Liver (tissue), 9 donors: ENCODE results near the gene RUNX1. TPM values are rescaled to one million over a fixed set of nuclear protein-coding genes. Genes with fewer than 3 reads are reported as not detected.

Experiments used
- DNase-seq: peaks from one replicate; pipeline ENCODE4 v3.0.0-alpha.2; 2017; ENCODE audit warnings: low spot score
- H3K27ac ChIP-seq, 2 donors: one replicate each; pipeline ENCODE4 v1.7.0; 2013; ENCODE audit warnings: inconsistent platforms in 2 of 2, low read length in 2 of 2, control low read depth in 1 of 2, low read depth in 1 of 2, mild to moderate bottlenecking in 1 of 2
- H3K27me3 ChIP-seq, 4 donors: one replicate each; pipeline versions ENCODE4 v1.6.1 to v1.7.0; 2013; ENCODE audit warnings: low read length in 3 of 4, inconsistent platforms in 1 of 4, mild to moderate bottlenecking in 1 of 4, moderate library complexity in 1 of 4; ENCODE audit not compliant: control insufficient read depth in 4 of 4, insufficient read depth in 4 of 4
- H3K36me3 ChIP-seq, 4 donors: one replicate each; pipeline versions ENCODE4 v1.6.1 to v1.7.0; 2013; ENCODE audit warnings: low read length in 3 of 4, mild to moderate bottlenecking in 3 of 4, low read depth in 1 of 4, moderate library complexity in 1 of 4; ENCODE audit not compliant: control insufficient read depth in 4 of 4, insufficient read depth in 3 of 4
- H3K4me1 ChIP-seq, 4 donors: one replicate each; pipeline versions ENCODE4 v1.6.1 to v1.7.0; 2013; ENCODE audit warnings: low read length in 3 of 4, mild to moderate bottlenecking in 3 of 4, moderate library complexity in 1 of 4; ENCODE audit not compliant: control insufficient read depth in 4 of 4, insufficient read depth in 4 of 4
- H3K4me3 ChIP-seq, 3 donors: one replicate each; pipeline versions ENCODE4 v1.6.1 to v1.7.0; 2013; ENCODE audit warnings: low read length in 3 of 3, control low read depth in 1 of 3, low read depth in 1 of 3, mild to moderate bottlenecking in 1 of 3
- H3K9ac ChIP-seq, 2 donors: one replicate each; pipeline ENCODE4 v1.7.0; 2013; ENCODE audit warnings: low read length in 2 of 2, mild to moderate bottlenecking in 2 of 2, moderate library complexity in 2 of 2, control low read depth in 1 of 2, low read depth in 1 of 2
- H3K9me3 ChIP-seq, 4 donors: one replicate each; pipeline versions ENCODE4 v1.6.1 to v1.7.0; 2013; ENCODE audit warnings: low read length in 3 of 4; ENCODE audit not compliant: control insufficient read depth in 4 of 4
- ATF3 ChIP-seq: IDR thresholded peaks from 2 replicates; pipeline ENCODE4 v1.6.1; 2016; ENCODE audit warnings: antibody characterized with exemption
- EGR1 ChIP-seq, 2 donors: IDR thresholded peaks; 2 replicates each; pipeline ENCODE4 v1.6.1; 2016 to 2018; ENCODE audit warnings: antibody characterized with exemption in 2 of 2, low read depth in 2 of 2
- FOXA1 ChIP-seq: IDR thresholded peaks from 2 replicates; pipeline ENCODE4 v1.6.1; 2016; ENCODE audit warnings: antibody characterized with exemption
- FOXA2 ChIP-seq: IDR thresholded peaks from 2 replicates; pipeline ENCODE4 v1.6.1; 2016; ENCODE audit warnings: antibody characterized with exemption
- GABPA ChIP-seq, 2 donors: IDR thresholded peaks in 1 of 2; conservative IDR thresholded peaks in 1 of 2; 2 replicates each; pipeline ENCODE4 v1.6.1; 2016; ENCODE audit warnings: antibody characterized with exemption in 2 of 2, mild to moderate bottlenecking in 1 of 2, moderate library complexity in 1 of 2
- HNF4A ChIP-seq, 2 donors: conservative IDR thresholded peaks; 2 replicates each; pipeline ENCODE4 v1.6.1; 2016; ENCODE audit warnings: antibody characterized with exemption in 2 of 2, mild to moderate bottlenecking in 2 of 2
- HNF4G ChIP-seq: IDR thresholded peaks from 2 replicates; pipeline ENCODE4 v1.6.1; 2016; ENCODE audit warnings: antibody characterized with exemption
- JUND ChIP-seq, 2 donors: IDR thresholded peaks; 2 replicates each; pipeline ENCODE4 v1.6.1; 2016; ENCODE audit warnings: antibody characterized with exemption in 2 of 2
- NR2F2 ChIP-seq: IDR thresholded peaks from 2 replicates; pipeline ENCODE4 v1.6.1; 2016; ENCODE audit warnings: antibody characterized with exemption
- RAD21 ChIP-seq, 2 donors: IDR thresholded peaks; 2 replicates each; pipeline ENCODE4 v1.6.1; 2016; ENCODE audit warnings: antibody characterized with exemption in 2 of 2, mild to moderate bottlenecking in 2 of 2
- RXRA ChIP-seq, 2 donors: IDR thresholded peaks; 2 replicates each; pipeline ENCODE4 v1.6.1; 2017 to 2018; ENCODE audit warnings: antibody characterized with exemption in 2 of 2, mild to moderate bottlenecking in 1 of 2
- SP1 ChIP-seq: IDR thresholded peaks from 2 replicates; pipeline ENCODE4 v1.6.1; 2018; ENCODE audit warnings: antibody characterized with exemption, mild to moderate bottlenecking
- TAF1 ChIP-seq: conservative IDR thresholded peaks from 2 replicates; pipeline ENCODE4 v1.6.1; 2016; ENCODE audit warnings: antibody characterized with exemption, mild to moderate bottlenecking
- YY1 ChIP-seq: IDR thresholded peaks from 2 replicates; pipeline ENCODE4 v1.6.1; 2016; ENCODE audit warnings: antibody characterized with exemption, mild to moderate bottlenecking
- WGBS: extraction: QIAGEN DNeasy Blood & Tissue Kit; methylation state at CpG from one replicate; pipeline ENCODE4 v1.1.7; 2013; 5-methylcytosine and 5-hydroxymethylcytosine counted together
- polyA plus RNA-seq, 2 donors: library from polyadenylated mRNA; stranded (reverse) in 1 of 2; unstranded in 1 of 2; fragments of 200-250 nt in 1 of 2; fragments of >200 nt in 1 of 2; fragmentation: Nextera tagmentation in 1 of 2; extraction: Ambion mirVana in 1 of 2; gene quantifications; one replicate each; pipeline versions ENCODE4 v1.2.1 to v1.2.3, GENCODE V29; 2013 to 2015
- total RNA-seq, 2 donors: library from RNA; depleted of rRNA; stranded (reverse); fragments of >200 nt; gene quantifications; one replicate each; pipeline ENCODE4 v1.2.3, GENCODE V29; 2014
- TF ChIP-seq, protein P1 (sequence below): IDR thresholded peaks from 2 replicates; pipeline ENCODE4 v1.6.1; 2016; ENCODE audit warnings: antibody characterized with exemption
- TF ChIP-seq, protein P2 (sequence below): IDR thresholded peaks from 2 replicates; pipeline ENCODE4 v1.6.1; 2016; ENCODE audit warnings: antibody characterized with exemption, mild to moderate bottlenecking
- TF ChIP-seq, protein P3 (sequence below): IDR thresholded peaks from 2 replicates; pipeline ENCODE4 v1.6.1; 2016; ENCODE audit warnings: antibody characterized with exemption
- donor health status: healthy.
- donor health status: healthy.
- donor health status: healthy.
- donor health status: healthy.
- donor health status: healthy.

RUNX1 gene
- total and polyA plus RNA-seq, 4 donors, result 0.98 to 7.2 (median 3.1) TPM

DNA sequence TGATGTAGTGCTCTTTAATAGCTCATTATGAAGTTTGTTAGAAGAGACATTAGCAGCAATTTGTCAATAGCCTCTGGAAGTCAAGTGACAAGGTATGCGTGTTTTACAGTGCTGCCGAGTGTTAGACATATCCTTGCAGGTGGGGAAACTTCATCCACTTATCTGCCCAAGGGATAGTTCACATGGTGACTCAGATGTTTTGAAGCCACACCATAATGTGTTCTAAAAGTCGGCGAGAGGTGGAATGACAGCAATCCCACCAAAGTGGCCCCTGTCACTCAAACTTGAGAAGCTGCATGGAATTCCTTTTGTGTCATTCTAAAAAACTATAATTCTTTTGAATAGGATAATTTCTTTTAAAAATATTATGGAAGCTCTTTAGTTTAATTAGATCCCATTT lies 98.1 kb downstream of the RUNX1 start:
- 89% methylated on average over 4 of the region's 4 CpGs for WGBS
- Histone ChIP-seq H3K4me1 (no peaks in the 10 kb centered on the region), H3K27me3 (no peaks in the 10 kb centered on the region), H3K9ac (no peak overlapping the region), H3K9me3 (no peaks in the 10 kb centered on the region), H3K27ac (no peak overlapping the region), H3K4me3 (no peak overlapping the region), H3K36me3 (no peaks in the 10 kb centered on the region)
- no peak for TF ChIP-seq SP1
- TF ChIP-seq JUND (IDR thresholded peaks at IDR 0.05), result no peak
- no peak for TF ChIP-seq HNF4A (conservative IDR thresholded peaks at IDR 0.05)
- no peak for TF ChIP-seq FOXA2
- TF ChIP-seq, protein P1, sequence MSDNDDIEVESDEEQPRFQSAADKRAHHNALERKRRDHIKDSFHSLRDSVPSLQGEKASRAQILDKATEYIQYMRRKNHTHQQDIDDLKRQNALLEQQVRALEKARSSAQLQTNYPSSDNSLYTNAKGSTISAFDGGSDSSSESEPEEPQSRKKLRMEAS, result no peak
- no peak for TF ChIP-seq ATF3
- TF ChIP-seq, protein P2, sequence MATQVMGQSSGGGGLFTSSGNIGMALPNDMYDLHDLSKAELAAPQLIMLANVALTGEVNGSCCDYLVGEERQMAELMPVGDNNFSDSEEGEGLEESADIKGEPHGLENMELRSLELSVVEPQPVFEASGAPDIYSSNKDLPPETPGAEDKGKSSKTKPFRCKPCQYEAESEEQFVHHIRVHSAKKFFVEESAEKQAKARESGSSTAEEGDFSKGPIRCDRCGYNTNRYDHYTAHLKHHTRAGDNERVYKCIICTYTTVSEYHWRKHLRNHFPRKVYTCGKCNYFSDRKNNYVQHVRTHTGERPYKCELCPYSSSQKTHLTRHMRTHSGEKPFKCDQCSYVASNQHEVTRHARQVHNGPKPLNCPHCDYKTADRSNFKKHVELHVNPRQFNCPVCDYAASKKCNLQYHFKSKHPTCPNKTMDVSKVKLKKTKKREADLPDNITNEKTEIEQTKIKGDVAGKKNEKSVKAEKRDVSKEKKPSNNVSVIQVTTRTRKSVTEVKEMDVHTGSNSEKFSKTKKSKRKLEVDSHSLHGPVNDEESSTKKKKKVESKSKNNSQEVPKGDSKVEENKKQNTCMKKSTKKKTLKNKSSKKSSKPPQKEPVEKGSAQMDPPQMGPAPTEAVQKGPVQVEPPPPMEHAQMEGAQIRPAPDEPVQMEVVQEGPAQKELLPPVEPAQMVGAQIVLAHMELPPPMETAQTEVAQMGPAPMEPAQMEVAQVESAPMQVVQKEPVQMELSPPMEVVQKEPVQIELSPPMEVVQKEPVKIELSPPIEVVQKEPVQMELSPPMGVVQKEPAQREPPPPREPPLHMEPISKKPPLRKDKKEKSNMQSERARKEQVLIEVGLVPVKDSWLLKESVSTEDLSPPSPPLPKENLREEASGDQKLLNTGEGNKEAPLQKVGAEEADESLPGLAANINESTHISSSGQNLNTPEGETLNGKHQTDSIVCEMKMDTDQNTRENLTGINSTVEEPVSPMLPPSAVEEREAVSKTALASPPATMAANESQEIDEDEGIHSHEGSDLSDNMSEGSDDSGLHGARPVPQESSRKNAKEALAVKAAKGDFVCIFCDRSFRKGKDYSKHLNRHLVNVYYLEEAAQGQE, result no peak
- TF ChIP-seq EGR1 (IDR thresholded peaks at IDR 0.05; ENCODE audit: low read depth in 2 of 2), result no peak
- TF ChIP-seq YY1, result no peak
- no peak for TF ChIP-seq RXRA (IDR thresholded peaks at IDR 0.05)
- no peak for TF ChIP-seq TAF1
- no peak for TF ChIP-seq GABPA (IDR thresholded peaks at IDR 0.05 in 1 of 2, conservative IDR thresholded peaks at IDR 0.05 in 1 of 2)
- no peak for TF ChIP-seq RAD21 (IDR thresholded peaks at IDR 0.05)
- no peak for TF ChIP-seq HNF4G
- TF ChIP-seq, protein P3, sequence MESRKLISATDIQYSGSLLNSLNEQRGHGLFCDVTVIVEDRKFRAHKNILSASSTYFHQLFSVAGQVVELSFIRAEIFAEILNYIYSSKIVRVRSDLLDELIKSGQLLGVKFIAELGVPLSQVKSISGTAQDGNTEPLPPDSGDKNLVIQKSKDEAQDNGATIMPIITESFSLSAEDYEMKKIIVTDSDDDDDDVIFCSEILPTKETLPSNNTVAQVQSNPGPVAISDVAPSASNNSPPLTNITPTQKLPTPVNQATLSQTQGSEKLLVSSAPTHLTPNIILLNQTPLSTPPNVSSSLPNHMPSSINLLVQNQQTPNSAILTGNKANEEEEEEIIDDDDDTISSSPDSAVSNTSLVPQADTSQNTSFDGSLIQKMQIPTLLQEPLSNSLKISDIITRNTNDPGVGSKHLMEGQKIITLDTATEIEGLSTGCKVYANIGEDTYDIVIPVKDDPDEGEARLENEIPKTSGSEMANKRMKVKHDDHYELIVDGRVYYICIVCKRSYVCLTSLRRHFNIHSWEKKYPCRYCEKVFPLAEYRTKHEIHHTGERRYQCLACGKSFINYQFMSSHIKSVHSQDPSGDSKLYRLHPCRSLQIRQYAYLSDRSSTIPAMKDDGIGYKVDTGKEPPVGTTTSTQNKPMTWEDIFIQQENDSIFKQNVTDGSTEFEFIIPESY, result no peak
- no peak for TF ChIP-seq NR2F2
- DNase-seq, result no peak

DNA sequence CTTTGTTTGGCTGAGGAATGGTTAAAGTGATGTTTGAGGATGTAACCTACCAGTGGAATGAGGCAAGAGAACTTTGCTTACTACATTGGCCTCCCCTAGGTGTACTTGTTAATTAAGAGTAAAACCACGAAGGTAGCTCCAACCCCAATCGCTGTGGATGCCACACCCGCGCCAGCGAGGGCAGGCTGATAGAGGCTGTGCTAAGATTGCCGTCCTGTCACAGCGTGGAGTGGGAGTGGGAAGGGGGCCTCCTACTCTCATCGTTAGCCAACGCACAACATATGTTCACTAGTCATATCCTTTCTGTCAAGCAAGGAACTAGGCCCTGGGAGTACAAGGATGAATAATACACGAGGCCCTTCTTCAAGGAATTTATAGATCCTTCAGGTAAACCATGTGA lies 99.6 kb downstream of the RUNX1 start:
- no peak overlapping the region for H3K4me3 ChIP-seq
- no peak for DNase-seq
- H3K9me3 ChIP-seq, result no peaks in the 10 kb centered on the region
- no peak overlapping the region for H3K9ac ChIP-seq
- H3K4me1 ChIP-seq, result no peaks in the 10 kb centered on the region
- no peaks in the 10 kb centered on the region for H3K27me3 ChIP-seq
- no peak overlapping the region for H3K27ac ChIP-seq
- WGBS, result 91% methylated on average over 10 of the region's 10 CpGs
- no peaks in the 10 kb centered on the region for H3K36me3 ChIP-seq
- no peak for TF ChIP-seq FOXA1
- no peak for TF ChIP-seq HNF4G
- no peak for TF ChIP-seq HNF4A (conservative IDR thresholded peaks at IDR 0.05)
- TF ChIP-seq, protein P2, result no peak
- no peak for TF ChIP-seq TAF1
- TF ChIP-seq NR2F2, result no peak
- TF ChIP-seq, protein P3, result no peak
- no peak for TF ChIP-seq RAD21 (IDR thresholded peaks at IDR 0.05)
- TF ChIP-seq FOXA2, result no peak
- no peak for TF ChIP-seq JUND (IDR thresholded peaks at IDR 0.05)
- no peak for TF ChIP-seq ATF3
- no peak for TF ChIP-seq GABPA (IDR thresholded peaks at IDR 0.05 in 1 of 2, conservative IDR thresholded peaks at IDR 0.05 in 1 of 2)
- no peak for TF ChIP-seq EGR1 (IDR thresholded peaks at IDR 0.05; ENCODE audit: low read depth in 2 of 2)
- TF ChIP-seq, protein P1, result no peak
- TF ChIP-seq SP1, result no peak
- TF ChIP-seq YY1, result no peak
- TF ChIP-seq RXRA (IDR thresholded peaks at IDR 0.05), result no peak
